GM10248 (cell line): Measurements from ENCODE around the gene DAB1.

Experiments used
- CTCF ChIA-PET: fragments of 300-600 bp; sonication (Branson Sonifier 250); formaldehyde crosslinking; extraction: SDS; loops from one replicate; lab custom pipeline; 2021; ENCODE audit warnings: antibody characterized with exemption; lab: Yijun Ruan, JAX
- POLR2A ChIA-PET: fragments of 350-650 bp; sonication (Branson Sonifier 250); formaldehyde crosslinking; extraction: SDS; loops from one replicate; lab custom pipeline; 2020; ENCODE audit warnings: antibody characterized with exemption; lab: Yijun Ruan, JAX
- DNase-seq: peaks from one replicate; pipeline ENCODE4 v3.0.0; 2012; ENCODE audit errors: extremely low spot score
- TF ChIP-seq, protein P1 (sequence below): IDR thresholded peaks from 2 replicates; pipeline ENCODE4 v1.5.1; 2012; ENCODE audit warnings: mild to moderate bottlenecking, low read depth; ENCODE audit errors: extremely low read depth, missing control alignments, control extremely low read depth

DAB1 gene

DNA sequence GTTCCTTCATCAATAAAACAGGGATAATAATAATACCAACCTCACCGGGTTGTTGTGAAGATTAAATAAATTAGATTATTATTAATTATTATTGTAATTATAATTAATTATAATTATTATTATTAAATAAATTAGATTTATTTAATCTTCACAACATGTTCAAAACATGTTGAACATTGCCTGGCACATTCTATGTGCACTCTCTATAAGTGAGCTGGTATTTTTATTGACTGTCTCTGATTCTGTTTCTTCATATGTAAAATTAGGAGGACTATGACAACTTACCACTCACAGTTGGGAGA lies 457.2 kb downstream of the DAB1 start:
- POLR2A ChIA-PET = no interaction called here
- CTCF ChIA-PET = interaction anchor here (1.9 kb wide), 1 partner anchor 14 kb away, joined by 5 read pairs; no protein-coding TSS in a partner anchor
- TF ChIP-seq, protein P1, sequence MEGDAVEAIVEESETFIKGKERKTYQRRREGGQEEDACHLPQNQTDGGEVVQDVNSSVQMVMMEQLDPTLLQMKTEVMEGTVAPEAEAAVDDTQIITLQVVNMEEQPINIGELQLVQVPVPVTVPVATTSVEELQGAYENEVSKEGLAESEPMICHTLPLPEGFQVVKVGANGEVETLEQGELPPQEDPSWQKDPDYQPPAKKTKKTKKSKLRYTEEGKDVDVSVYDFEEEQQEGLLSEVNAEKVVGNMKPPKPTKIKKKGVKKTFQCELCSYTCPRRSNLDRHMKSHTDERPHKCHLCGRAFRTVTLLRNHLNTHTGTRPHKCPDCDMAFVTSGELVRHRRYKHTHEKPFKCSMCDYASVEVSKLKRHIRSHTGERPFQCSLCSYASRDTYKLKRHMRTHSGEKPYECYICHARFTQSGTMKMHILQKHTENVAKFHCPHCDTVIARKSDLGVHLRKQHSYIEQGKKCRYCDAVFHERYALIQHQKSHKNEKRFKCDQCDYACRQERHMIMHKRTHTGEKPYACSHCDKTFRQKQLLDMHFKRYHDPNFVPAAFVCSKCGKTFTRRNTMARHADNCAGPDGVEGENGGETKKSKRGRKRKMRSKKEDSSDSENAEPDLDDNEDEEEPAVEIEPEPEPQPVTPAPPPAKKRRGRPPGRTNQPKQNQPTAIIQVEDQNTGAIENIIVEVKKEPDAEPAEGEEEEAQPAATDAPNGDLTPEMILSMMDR = no peak
- no peak for DNase-seq

DNA sequence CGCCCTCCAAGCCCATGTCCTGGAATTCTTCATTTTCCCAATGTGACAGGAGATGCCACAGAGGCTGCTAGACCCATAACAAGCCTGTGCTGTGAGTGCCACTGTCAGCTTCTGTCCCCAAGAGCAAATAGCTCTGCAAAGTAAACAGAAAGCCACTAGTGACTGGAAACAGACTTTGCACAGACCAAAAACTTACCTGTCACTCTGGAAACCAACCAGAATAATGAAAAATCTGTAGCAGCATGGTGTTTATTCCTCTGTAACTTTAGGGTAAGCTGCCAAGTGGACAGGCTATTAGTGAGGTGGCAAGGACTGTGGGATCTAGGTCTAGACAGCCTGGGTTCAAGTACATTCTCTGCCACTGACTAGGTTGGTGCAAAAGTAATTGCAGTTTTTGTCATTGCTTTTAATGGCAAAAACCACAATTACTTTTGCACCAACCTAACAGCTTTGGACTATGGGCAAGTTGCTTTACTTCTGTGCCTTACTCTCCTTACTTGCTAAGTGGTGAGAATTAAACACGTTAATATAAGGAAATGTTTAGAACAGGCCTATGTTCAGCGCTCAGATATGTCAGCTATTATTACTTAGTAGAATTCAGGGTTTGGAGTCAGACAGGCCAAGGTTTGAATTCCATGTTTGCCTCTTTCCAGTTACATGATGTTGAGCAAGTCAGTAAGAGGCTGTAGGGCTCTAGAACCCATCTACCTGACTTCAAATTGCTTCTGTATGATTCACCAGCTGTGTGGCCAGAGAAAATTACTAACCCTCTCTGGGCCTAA lies 457.8 kb downstream of the DAB1 start, which contains the start of gene C8B:
TSS of gene C8B (minus strand) at position 100 of the 782 bp plus-strand sequence. CDS start at position 33, 67 bp downstream.
- DNase-seq = no peak
- CTCF ChIA-PET = interaction anchor here (1.2 to 1.9 kb wide), 2 partner anchors 10 to 14 kb away, joined by 3 to 5 read pairs; no protein-coding TSS in a partner anchor
- POLR2A ChIA-PET = no interaction called here
- TF ChIP-seq, protein P1 = no peak

DNA sequence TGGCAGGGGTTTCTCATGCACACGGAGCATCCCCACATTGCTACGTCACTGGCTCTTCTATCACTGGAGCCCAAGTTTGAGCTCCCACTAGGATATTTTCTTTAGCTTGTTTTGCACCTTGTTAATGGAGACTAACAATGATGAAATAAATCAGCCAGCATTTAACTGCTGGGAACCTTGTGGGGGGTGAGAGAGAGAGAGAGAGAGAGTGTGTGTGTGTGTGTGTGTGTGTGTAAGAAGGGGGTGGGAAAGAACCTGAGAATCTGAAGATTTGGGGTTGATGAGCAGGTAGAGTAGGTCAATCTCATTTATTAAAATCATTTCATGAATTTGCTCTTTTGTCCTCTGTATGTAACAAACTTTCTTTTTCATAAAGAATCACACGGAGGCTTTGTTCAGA lies 458.7 kb downstream of the DAB1 start:
- ChIA-PET CTCF (interaction anchor here (1.2 kb wide), 1 partner anchor 11 kb away, joined by 3 read pairs; no protein-coding TSS in a partner anchor), POLR2A (no interaction called here)
- TF ChIP-seq, protein P1 = no peak
- DNase-seq = no peak

DNA sequence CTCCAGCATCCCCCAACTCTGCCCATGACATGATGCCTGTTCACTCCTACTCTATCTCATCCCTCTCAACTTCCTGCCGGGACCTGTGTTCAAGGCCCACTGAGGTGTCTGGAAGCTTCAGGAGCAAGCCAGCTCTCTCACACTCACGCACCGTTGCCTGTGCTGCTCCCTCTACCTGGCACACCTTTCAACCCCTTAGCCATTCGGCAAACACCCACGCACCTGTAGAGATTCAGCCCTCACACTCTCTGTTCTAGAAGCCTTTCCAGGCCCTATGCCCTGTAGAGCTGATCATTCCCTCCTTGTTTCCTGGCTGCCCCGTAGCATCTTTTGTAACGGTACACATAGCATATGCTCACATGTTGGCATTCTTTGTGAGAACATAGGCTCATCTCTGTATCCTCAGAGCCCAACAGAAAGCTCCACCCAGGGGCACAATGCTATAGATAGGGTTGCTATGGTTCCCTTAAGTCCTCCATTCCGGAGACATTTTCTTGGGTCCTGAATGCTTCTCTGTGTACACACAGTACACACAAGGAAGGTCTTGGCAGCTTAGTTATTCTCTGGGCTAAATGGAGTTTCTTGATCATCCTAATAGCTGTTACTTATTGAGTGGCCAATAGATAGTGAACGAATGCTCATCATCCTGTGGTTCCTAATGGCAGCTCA lies 459.4 kb downstream of the DAB1 start:
- TF ChIP-seq, protein P1 = no peak
- ChIA-PET CTCF (no interaction called here), POLR2A (no interaction called here)
- DNase-seq = no peak

DNA sequence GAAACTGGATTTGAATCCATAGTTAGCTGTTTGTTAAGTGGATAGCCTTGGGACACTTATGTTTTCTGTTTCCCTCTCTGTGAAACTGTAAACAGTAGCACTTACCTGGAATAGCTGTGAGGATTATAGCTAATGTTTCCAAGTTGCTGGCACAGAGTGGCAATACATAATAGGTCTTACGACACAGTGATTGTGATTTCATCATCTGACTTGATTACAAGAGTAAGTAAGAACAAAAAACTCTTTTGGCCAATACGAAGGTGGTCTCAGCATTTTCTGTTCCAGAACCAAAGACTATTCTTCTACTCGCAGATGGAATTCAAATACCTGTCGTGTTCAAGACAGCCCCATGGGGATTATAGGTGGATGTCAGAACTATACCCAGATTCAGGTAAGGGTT lies 460.2 kb downstream of the DAB1 start:
- ChIA-PET CTCF (no interaction called here), POLR2A (no interaction called here)
- TF ChIP-seq, protein P1 = no peak
- no peak for DNase-seq

DNA sequence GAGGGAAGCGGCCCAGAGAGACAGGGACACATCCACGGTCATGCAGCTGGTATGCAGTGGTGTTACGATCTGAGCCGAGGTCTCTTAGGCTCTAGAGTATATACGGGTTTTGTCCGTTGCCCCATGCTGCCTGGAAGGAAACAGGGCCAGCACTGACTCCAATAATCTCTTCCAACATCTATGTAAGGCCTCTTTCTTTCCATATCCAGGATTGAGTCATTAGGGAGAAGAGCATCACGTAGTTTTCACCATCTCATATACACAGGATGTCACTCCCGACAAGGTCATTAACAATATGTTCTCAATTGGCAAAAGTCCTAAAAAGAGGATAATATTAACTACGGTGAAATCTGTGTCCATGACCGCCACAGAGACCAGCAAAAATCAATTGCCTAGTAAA lies 462.4 kb downstream of the DAB1 start:
- no peak for DNase-seq
- POLR2A ChIA-PET = no interaction called here
- CTCF ChIA-PET = no interaction called here
- TF ChIP-seq, protein P1 = no peak
